Neural progenitor cell (in vitro differentiated cells): Measurements from ENCODE around the gene THOC2. TPM values are rescaled to one million over a fixed set of nuclear protein-coding genes. Genes with fewer than 3 reads are reported as not detected.
"Not testable (repeated sequence)": the region's sequence is repeated elsewhere in the genome, so short reads cannot be mapped to it uniquely, and the experiment has no call there.

Source experiments
- DNase-seq: peaks from one replicate; pipeline ENCODE4 v3.0.0-alpha.2; 2016; ENCODE audit warnings: low spot score
- H2AFZ ChIP-seq: fragments of 200-600 bp; sonication (generic); replicated peaks from 2 replicates; pipeline ENCODE4 v1.6.1; 2016; ENCODE audit warnings: antibody characterized with exemption
- H3F3A ChIP-seq: fragments of 200-600 bp; sonication (generic); 2 replicates; pipeline ENCODE4 v1.6.1; 2016; ENCODE audit warnings: antibody characterized with exemption, low read depth
- H3K27ac ChIP-seq: fragments of 200-600 bp; sonication (generic); 2 replicates; pipeline ENCODE4 v1.5.1; 2016; ENCODE audit warnings: mild to moderate bottlenecking
- H3K27me3 ChIP-seq: fragments of 200-600 bp; sonication (generic); 2 replicates; pipeline ENCODE4 v1.6.1; 2016; ENCODE audit warnings: mild to moderate bottlenecking, moderate library complexity
- H3K36me3 ChIP-seq: fragments of 200-600 bp; sonication (generic); 2 replicates; pipeline ENCODE4 v1.5.1; 2016
- H3K4me1 ChIP-seq: fragments of 200-600 bp; sonication (generic); 2 replicates; pipeline ENCODE4 v1.6.1; 2016; ENCODE audit warnings: mixed run types
- H3K4me2 ChIP-seq: fragments of 200-600 bp; sonication (generic); 2 replicates; pipeline ENCODE4 v1.6.1; 2016
- H3K4me3 ChIP-seq: fragments of 200-600 bp; sonication (generic); 2 replicates; pipeline ENCODE4 v1.5.1; 2016
- H3K79me2 ChIP-seq: fragments of 200-600 bp; sonication (generic); 2 replicates; pipeline ENCODE4 v1.6.1; 2016; ENCODE audit warnings: low read depth
- H3K9ac ChIP-seq: fragments of 200-600 bp; sonication (generic); 2 replicates; pipeline ENCODE4 v1.6.1; 2016
- H3K9me3 ChIP-seq: fragments of 200-600 bp; sonication (generic); 2 replicates; pipeline ENCODE4 v1.5.1; 2016; ENCODE audit warnings: low read depth
- H4K20me1 ChIP-seq: fragments of 200-600 bp; sonication (generic); 2 replicates; pipeline ENCODE4 v1.6.1; 2016; ENCODE audit warnings: low read depth
- H3K27ac Mint-ChIP-seq: 3 replicates; pipeline ENCODE4 v1.8.0; 2021; ENCODE audit warnings: mixed read lengths
- H3K27me3 Mint-ChIP-seq: 2 replicates; pipeline ENCODE4 v1.8.0; 2022; ENCODE audit warnings: low read depth, mild to moderate bottlenecking, inconsistent platforms, moderate library complexity, mixed read lengths; ENCODE audit not compliant: insufficient read depth
- H3K36me3 Mint-ChIP-seq: 3 replicates; pipeline ENCODE4 v1.8.0; 2021; ENCODE audit warnings: mixed read lengths
- H3K4me1 Mint-ChIP-seq: 3 replicates; pipeline ENCODE4 v1.8.0; 2021; ENCODE audit warnings: mixed read lengths
- H3K4me3 Mint-ChIP-seq: 3 replicates; pipeline ENCODE4 v1.8.0; 2021; ENCODE audit warnings: mild to moderate bottlenecking, moderate library complexity, mixed read lengths
- H3K9me3 Mint-ChIP-seq: 3 replicates; pipeline ENCODE4 v1.8.0; 2020; ENCODE audit warnings: mixed read lengths
- CTCF ChIP-seq: fragments of 200-600 bp; sonication (generic); IDR thresholded peaks from 2 replicates; pipeline ENCODE4 v1.5.1; 2017; ENCODE audit warnings: antibody characterized with exemption, mild to moderate bottlenecking
- EZH2 ChIP-seq: fragments of 200-600 bp; sonication (generic); IDR thresholded peaks from 2 replicates; pipeline ENCODE4 v1.6.1; 2017; ENCODE audit warnings: antibody characterized with exemption, mild to moderate bottlenecking, moderate library complexity
- EZH2phosphoT487 ChIP-seq: fragments of 200-600 bp; sonication (generic); IDR thresholded peaks from 2 replicates; pipeline ENCODE4 v1.6.1; 2017; ENCODE audit warnings: antibody characterized with exemption
- total RNA-seq: library from RNA; depleted of rRNA; stranded (reverse); fragments of >200 nt; gene quantifications from 2 replicates; pipeline ENCODE4 v1.2.3, GENCODE V29; 2015; ENCODE audit warnings: low replicate concordance

THOC2 gene
- total RNA-seq, 1 donor from 2014 or later: 201 TPM

- DNase-seq: no peak
- H3K27ac ChIP-seq: no peak overlapping the region
- TF ChIP-seq CTCF: no peak
- TF ChIP-seq EZH2: no peak
- TF ChIP-seq EZH2phosphoT487: no peak
- no peaks in the 10 kb centered on the region for H3K4me1 Mint-ChIP-seq
- no peak overlapping the region for H3K9ac ChIP-seq
- H3K27me3 Mint-ChIP-seq: peaks cover 2% of the 10 kb centered on the region
- no peak overlapping the region for H3K4me2 ChIP-seq
- no peak overlapping the region for H3K27ac Mint-ChIP-seq
- no peak overlapping the region for H3K4me3 Mint-ChIP-seq
- no peaks in the 10 kb centered on the region for H3K79me2 ChIP-seq
- H3K36me3 Mint-ChIP-seq: peaks cover 12% of the 10 kb centered on the region
- H2AFZ ChIP-seq: no peak overlapping the region
- no peaks in the 10 kb centered on the region for H3K9me3 Mint-ChIP-seq
- no peaks in the 10 kb centered on the region for H3K36me3 ChIP-seq
- H3K4me3 ChIP-seq: no peak overlapping the region
- H3K27me3 ChIP-seq: no peaks in the 10 kb centered on the region
- no peaks in the 10 kb centered on the region for H4K20me1 ChIP-seq
- no peaks in the 10 kb centered on the region for H3F3A ChIP-seq
- no peaks in the 10 kb centered on the region for H3K9me3 ChIP-seq
- H3K4me1 ChIP-seq: no peaks in the 10 kb centered on the region
Observed at GRCh38 chrX:123673813-123674212, 59.0 kb downstream of the THOC2 start.

DNA sequence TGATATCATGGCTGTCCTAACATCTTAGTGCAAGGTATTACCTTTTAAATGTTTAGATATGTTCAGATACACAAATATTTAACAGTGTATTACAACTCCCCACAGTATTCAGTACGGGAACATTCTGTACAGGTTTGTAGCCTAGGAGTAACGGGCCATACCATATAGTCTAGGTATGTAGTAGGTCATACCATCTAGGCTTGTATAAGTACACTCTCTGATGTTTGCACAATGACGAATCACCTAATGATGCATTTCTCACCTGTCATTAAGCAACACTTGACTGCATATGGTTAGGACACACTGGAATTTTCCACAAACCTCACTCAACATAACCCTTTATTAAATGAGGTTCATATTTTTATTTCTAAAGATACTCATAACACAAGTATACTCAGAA, 67.7 kb downstream of the THOC2 start:
- peaks cover 4% of the 10 kb centered on the region for H3K9me3 ChIP-seq
- H3K4me1 ChIP-seq: no peaks in the 10 kb centered on the region
- no peak overlapping the region for H3K4me3 Mint-ChIP-seq
- no peaks in the 10 kb centered on the region for H3K27me3 ChIP-seq
- H3K27me3 Mint-ChIP-seq: no peaks in the 10 kb centered on the region
- H3K27ac Mint-ChIP-seq: no peak overlapping the region
- peaks cover 4% of the 10 kb centered on the region for H3K36me3 ChIP-seq
- H3K9me3 Mint-ChIP-seq: peaks cover 2% of the 10 kb centered on the region
- H3K4me1 Mint-ChIP-seq: no peaks in the 10 kb centered on the region
- H3K36me3 Mint-ChIP-seq: peaks cover 37% of the 10 kb centered on the region
- no peak overlapping the region for H2AFZ ChIP-seq
- no peaks in the 10 kb centered on the region for H4K20me1 ChIP-seq
- no peak overlapping the region for H3K9ac ChIP-seq
- H3K4me2 ChIP-seq: no peak overlapping the region
- no peaks in the 10 kb centered on the region for H3F3A ChIP-seq
- H3K79me2 ChIP-seq: peaks cover 4% of the 10 kb centered on the region
- no peak overlapping the region for H3K27ac ChIP-seq
- no peak for TF ChIP-seq CTCF
- no peak for TF ChIP-seq EZH2phosphoT487
- no peak for TF ChIP-seq EZH2
- DNase-seq: no peak
- no peak overlapping the region for H3K4me3 ChIP-seq

- H3K36me3 ChIP-seq, H3K4me3 Mint-ChIP-seq, H3F3A ChIP-seq, H3K9ac ChIP-seq, H3K27me3 Mint-ChIP-seq, H3K4me2 ChIP-seq, H3K9me3 ChIP-seq, H3K4me1 Mint-ChIP-seq, H3K27me3 ChIP-seq, H3K79me2 ChIP-seq, H2AFZ ChIP-seq, H3K4me3 ChIP-seq, H3K4me1 ChIP-seq, H3K27ac ChIP-seq, H3K9me3 Mint-ChIP-seq, DNase-seq, H3K27ac Mint-ChIP-seq, H4K20me1 ChIP-seq: not testable (repeated sequence)
- H3K36me3 Mint-ChIP-seq: peaks cover 37% of the 10 kb centered on the region
Observed at GRCh38 chrX:123664467-123665167, 68.2 kb downstream of the THOC2 start.

GRCh38 chrX:123663720-123664119, 69.1 kb downstream of the THOC2 start:
- H3K9ac ChIP-seq, DNase-seq, H3F3A ChIP-seq, H3K4me2 ChIP-seq, H3K27ac Mint-ChIP-seq, H3K9me3 ChIP-seq, H3K27ac ChIP-seq, H3K4me3 ChIP-seq, H3K9me3 Mint-ChIP-seq, H2AFZ ChIP-seq, H3K79me2 ChIP-seq, H3K4me1 Mint-ChIP-seq, H3K27me3 ChIP-seq, H3K4me1 ChIP-seq, H3K27me3 Mint-ChIP-seq, H3K36me3 ChIP-seq, H4K20me1 ChIP-seq, H3K4me3 Mint-ChIP-seq: not testable (repeated sequence)
- H3K36me3 Mint-ChIP-seq: peaks cover 37% of the 10 kb centered on the region

- peaks cover 29% of the 10 kb centered on the region for H3K36me3 Mint-ChIP-seq
- DNase-seq, H3K9ac ChIP-seq, H3K4me1 Mint-ChIP-seq, H3F3A ChIP-seq, H3K27ac Mint-ChIP-seq, H3K27me3 ChIP-seq, H3K4me1 ChIP-seq, H3K4me2 ChIP-seq, H3K9me3 ChIP-seq, H3K36me3 ChIP-seq, H2AFZ ChIP-seq, H3K4me3 Mint-ChIP-seq, H3K27me3 Mint-ChIP-seq, H3K27ac ChIP-seq, H3K4me3 ChIP-seq, H4K20me1 ChIP-seq: not testable (repeated sequence)
- H3K9me3 Mint-ChIP-seq: peaks cover 17% of the 10 kb centered on the region
- H3K79me2 ChIP-seq: peaks cover 20% of the 10 kb centered on the region
Observed at GRCh38 chrX:123656507-123656906, 76.3 kb downstream of the THOC2 start.

DNA sequence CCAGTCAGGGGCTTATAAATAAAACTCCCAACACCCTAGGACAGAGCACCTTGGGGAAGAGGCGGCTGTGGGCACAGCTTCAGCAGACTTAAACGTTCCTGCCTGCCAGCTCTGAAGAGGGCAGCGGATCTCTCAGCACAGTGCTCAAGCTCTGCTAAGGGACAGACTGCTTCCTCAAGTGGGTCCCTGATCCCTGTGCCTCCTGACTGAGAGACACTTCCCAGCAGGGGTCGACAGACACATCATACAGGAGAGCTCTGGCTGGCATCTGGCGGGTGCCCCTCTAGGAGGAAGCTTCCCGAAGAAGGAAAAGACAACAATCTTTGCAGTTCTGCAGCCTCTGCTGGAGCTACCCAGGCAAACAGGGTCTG, 84.1 kb downstream of the THOC2 start:
- not testable (repeated sequence) for H3F3A ChIP-seq, H2AFZ ChIP-seq, H3K36me3 ChIP-seq, H3K4me1 ChIP-seq, DNase-seq, H3K9ac ChIP-seq, H3K4me3 ChIP-seq, H3K9me3 ChIP-seq, H3K27me3 Mint-ChIP-seq, H3K27me3 ChIP-seq, H3K27ac ChIP-seq
- H3K4me1 Mint-ChIP-seq: peaks cover 24% of the 10 kb centered on the region
- H3K36me3 Mint-ChIP-seq: peaks cover 29% of the 10 kb centered on the region
- Histone ChIP-seq H4K20me1 (peaks cover 16% of the 10 kb centered on the region), H3K4me2 (peak overlapping the region; percentile 49), H3K79me2 (peaks cover 20% of the 10 kb centered on the region)
- H3K9me3 Mint-ChIP-seq: peaks cover 33% of the 10 kb centered on the region
- H3K27ac Mint-ChIP-seq: peak overlapping the region; percentile 86
- peak overlapping the region; percentile 42 for H3K4me3 Mint-ChIP-seq
